ENCODE data around the gene DISC1.

- TF ChIP-seq EGR1 (IDR thresholded peaks at IDR 0.05; ENCODE audit: low read depth): no peak
- TF ChIP-seq CTCF (IDR thresholded peaks at IDR 0.05 in 2 of 3, conservative IDR thresholded peaks at IDR 0.05 in 1 of 3; ENCODE audit: borderline replicate concordance in 1 of 3, insufficient read depth in 1 of 3, low read depth in 2 of 3, low read length in 2 of 3): no peak
- TF ChIP-seq JUND (IDR thresholded peaks at IDR 0.05): no peak
- TF ChIP-seq MAX (IDR thresholded peaks at IDR 0.05): no peak
- TF ChIP-seq POLR2AphosphoS5 (IDR thresholded peaks at IDR 0.05; ENCODE audit: low read depth, low read length): no peak
- no peak for TF ChIP-seq POLR2A (IDR thresholded peaks at IDR 0.05; ENCODE audit: borderline replicate concordance, extremely low read depth, insufficient read depth, insufficient read length)
- TF ChIP-seq RAD21 (IDR thresholded peaks at IDR 0.05; ENCODE audit: low read depth): no peak
- no peak for TF ChIP-seq EZH2 (IDR thresholded peaks at IDR 0.05)
- TF ChIP-seq EZH2phosphoT487 (IDR thresholded peaks at IDR 0.05; ENCODE audit: borderline replicate concordance): no peak
- no peak for TF ChIP-seq CBX3 (IDR thresholded peaks at IDR 0.05; ENCODE audit: low read depth)
Measured at GRCh38 chr1:231817801-231818200, 191.2 kb downstream of the DISC1 start.
